GM19240 (cell line): Measurements from ENCODE around the gene CNTNAP4.

Source experiments
- DNase-seq: peaks from one replicate; pipeline ENCODE4 v3.0.0; 2011; ENCODE audit warnings: low spot score; ENCODE audit not compliant: insufficient read length

Gene CNTNAP4

DNA sequence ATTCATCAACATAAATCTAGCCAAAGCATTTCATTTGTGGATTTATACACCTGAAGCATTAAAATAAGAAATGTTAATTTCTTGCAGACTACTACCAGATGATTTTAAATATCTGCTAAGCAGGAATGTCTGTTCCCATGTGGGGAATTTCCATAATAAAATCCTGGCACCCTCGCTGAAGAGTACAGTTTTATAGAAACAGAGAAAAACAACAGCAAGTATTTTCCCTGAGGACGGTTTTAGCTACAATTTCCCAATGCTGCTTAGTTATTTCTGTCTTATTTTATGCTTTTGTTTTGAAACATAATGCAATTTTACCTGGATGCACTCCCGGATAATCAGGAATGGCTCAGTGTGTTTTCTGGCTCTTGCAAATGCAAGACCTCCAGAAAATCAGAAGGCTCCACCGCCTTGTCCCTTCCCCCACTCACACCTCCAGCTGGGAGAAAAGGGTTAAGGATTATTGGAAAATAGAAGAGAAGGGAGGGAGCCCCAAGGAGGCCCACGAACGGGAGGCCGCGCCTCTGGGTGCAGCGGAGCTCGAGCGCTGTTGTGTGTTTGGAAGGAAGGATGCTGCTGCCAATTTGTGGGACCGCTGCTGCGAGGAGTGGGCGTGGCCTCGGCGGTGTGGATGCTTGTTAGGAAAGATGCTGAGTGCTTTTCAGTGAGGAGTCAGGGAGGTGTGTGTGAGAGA lies at the start of gene CNTNAP4:
Gene CNTNAP4 (plus strand): TSS at position 657 of the 694 bp plus-strand sequence. CDS start 262 bp downstream, outside the sequence.
- DNase-seq: no peak

- no peak for DNase-seq
These were observed 48.6 kb upstream of the CNTNAP4 start for GRCh38 chr16:76228546-76229146.

- no peak for DNase-seq
These were observed 44.5 kb upstream of the CNTNAP4 start for GRCh38 chr16:76232704-76233103.

GRCh38 chr16:76235025-76235424 lies 42.2 kb upstream of the CNTNAP4 start:
- DNase-seq: no peak

- no peak for DNase-seq
These were observed 41.8 kb upstream of the CNTNAP4 start for GRCh38 chr16:76235426-76235825.

GRCh38 chr16:76237471-76237870 lies 39.7 kb upstream of the CNTNAP4 start:
- DNase-seq: no peak

DNA sequence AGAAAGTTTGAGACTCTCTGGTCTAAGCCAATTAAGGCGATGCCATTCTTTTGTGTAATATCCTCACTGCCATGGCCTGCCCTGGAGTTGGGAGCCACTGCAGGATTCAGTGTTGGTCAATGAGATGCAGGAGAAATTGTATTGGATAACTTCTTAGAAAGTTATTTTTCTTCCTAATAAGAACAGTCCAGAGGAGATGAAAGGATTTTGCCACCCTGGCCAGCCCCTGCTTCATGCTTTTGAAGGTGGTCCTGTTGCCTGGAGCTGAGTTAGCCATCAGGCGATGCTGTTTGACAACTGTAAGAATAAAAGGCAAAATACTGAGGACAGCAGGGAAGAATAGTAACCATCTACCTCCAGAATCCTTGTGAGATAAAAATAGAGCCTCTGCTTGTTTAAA lies 35.4 kb upstream of the CNTNAP4 start:
- no peak for DNase-seq

DNA sequence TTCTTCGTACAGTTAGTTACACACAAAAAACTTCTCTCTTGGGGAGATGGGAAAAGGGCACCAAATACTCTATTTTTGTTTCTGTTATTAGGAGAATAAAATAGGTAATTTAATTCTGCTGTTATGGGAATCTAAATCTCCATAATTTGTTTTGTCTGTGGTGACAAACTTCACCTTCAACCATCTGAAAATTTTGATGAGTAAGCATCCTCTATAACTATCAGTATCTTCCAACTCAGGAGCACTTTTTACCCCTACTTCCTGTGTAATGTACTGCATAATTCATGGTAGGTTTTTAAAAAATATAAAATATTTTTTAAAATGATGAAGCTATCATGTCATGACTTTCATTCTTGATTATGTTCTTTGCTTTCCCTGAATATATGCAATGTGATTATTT lies 33.6 kb upstream of the CNTNAP4 start:
- DNase-seq: no peak

DNA sequence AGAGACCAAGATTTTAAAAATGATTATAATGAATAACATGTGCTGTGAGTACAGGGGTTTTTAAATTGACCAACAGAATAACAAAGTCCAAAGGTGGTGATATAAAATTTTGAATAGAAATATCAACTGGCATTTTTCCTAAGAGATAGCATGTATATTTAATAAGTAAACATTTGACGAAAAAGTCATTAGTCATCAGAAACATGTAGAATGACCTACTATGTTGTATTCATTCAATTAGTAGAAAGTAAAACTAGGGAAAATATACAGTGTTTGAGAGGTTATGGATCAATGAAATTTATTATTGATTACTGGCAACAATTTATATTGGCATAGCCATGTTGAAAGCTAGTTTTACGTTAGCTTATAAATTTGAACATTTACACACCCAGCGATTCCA lies 30.6 kb upstream of the CNTNAP4 start:
- DNase-seq: no peak

DNA sequence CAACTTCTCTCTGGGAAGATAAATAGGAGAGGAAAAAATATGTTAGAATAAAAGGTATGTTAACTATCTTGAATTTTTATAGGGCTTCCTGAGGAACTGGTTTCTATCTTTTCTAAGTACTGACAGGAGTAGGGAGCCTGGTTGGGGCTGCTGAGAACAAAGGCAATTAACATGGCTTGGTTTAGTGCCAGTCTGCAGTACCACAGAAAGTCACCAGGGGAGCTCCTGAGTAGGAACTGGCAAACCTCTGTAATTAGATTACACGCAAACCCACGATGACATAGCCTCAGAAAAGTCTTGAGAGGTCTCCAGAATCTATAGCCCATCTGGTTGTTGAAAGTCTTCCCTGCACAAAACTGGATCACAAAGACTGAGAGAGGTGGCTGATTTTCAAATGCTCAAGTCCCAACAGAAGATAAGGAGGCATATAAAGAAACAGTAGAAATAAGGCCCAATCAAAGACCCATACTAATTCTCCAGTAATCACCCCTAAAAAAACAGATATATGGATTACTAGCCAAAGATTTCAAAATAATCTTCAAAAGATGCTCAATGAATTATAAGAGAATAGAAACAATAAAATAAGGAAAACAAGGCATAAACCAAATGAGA lies 11.7 kb upstream of the CNTNAP4 start:
- DNase-seq: no peak

DNA sequence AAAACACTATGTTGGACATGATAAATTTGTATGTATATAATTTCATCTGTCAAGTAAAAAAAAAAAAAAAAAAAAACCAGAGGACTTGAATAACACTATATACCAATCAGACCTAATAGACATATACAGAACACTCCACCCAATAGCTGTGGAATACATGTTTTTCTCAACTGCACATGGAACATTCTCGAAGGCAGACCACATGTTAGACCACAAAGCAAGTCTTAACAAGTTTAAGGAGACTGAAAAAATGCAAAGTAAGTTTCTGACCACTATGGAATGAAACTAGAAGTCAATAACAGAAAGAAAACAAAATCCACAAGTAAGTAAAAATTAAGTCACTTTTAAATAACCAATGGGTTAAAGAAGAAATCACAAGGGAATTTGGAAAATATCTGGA lies 8.4 kb upstream of the CNTNAP4 start:
- DNase-seq: no peak

DNA sequence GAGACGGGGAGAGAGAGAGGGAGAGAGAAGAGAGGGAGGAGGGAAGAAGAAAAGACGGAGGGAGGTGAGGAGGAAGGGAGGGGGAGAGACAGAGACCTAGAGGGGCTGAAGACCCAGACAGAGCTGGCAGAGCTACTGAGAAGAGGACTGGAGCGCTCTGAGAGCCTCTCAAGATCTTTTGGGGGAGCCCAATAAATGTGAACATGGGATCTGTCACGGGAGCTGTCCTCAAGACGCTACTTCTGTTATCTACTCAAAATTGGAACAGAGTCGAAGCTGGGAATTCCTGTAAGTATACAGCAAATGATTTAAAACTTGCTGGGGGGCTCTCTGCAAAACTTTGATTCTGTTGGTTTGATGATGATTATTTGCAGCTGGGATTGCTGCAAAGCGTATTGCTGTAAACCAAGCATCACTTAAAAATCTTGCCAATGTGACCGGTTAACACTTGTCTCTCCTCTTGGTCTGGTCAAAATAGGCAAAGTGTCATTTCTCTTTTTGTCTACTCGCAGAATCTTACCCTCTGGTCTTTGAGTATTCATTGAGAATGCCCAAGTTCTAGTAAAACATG lies 344 bp downstream of the CNTNAP4 start:
- no peak for DNase-seq

- DNase-seq: no peak
These were observed 885 bp downstream of the CNTNAP4 start for GRCh38 chr16:76278086-76278485.

DNA sequence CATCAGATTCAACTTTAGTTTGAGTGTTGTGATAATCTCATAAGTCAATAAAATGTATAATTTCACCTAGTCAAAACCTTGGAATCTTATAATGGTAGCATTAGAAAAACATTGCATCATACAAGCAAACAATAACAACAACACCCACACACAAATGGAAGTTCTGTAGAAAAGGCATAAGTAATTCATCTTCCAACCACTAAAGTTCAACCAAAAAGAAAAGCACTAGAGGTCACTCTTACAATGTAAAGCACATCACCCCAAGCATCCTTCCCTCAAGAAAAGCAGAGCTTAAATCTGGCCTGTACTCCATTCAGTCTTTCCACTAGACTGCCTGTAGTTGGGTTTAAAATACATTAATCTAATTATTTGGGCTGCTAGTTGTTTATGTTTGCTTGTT lies 1.8 kb downstream of the CNTNAP4 start:
- DNase-seq: no peak

GRCh38 chr16:76280421-76281215 lies 3.4 kb downstream of the CNTNAP4 start:
- DNase-seq: no peak

- no peak for DNase-seq
These were observed 10.3 kb downstream of the CNTNAP4 start for GRCh38 chr16:76287466-76287865.

DNA sequence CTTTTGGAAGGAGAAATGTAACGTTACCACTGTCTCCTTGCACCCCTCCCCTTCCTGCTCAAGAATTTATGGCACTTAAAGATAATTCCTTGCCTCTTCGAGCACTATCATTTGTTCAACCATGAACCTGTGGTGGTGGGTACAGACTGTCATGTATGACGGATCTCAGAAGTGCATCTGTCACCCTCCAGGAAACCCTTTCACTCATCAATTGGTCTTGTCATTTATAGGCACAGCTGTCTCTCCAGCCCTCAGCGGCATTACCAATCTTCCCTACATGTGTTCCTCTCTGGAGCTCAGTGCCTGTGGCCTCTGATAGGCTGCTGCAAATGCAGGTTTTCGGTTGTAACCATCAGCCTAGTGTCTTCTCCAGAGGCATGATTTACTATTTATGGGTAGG lies 15.0 kb downstream of the CNTNAP4 start:
- no peak for DNase-seq

DNA sequence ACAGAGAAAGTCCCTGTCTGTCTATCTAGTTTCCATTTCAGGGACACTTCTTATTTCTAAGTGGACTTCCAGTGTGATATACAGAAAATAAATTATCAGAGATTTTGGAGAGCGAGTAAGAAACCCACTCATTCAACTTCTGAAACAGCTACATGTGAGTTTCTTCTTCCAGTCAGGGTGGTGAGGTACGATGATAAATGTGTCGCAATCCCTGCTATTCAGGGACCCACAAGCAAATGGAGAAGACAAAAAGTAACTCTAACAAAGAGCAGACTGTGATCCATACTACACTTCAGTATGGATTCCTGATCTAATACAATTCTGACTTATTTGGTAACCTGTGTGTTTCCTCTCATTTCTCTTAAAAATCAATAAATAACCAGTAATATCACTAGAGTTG lies 16.8 kb downstream of the CNTNAP4 start:
- DNase-seq: no peak

- no peak for DNase-seq
These were observed 17.4 kb downstream of the CNTNAP4 start for GRCh38 chr16:76294396-76295214.

GRCh38 chr16:76297941-76298340 lies 20.7 kb downstream of the CNTNAP4 start:
- no peak for DNase-seq
